ENCODE measurements around the gene GFRA4.

Gene GFRA4

GRCh38 chr20:3705491-3705969 is 42.3 kb upstream of the GFRA4 start:
- POLR2A ChIA-PET, result no interaction called here
- H3K4me1 ChIP-seq (ENCODE audit: control insufficient read depth, insufficient read depth, low read length), result no peaks in the 10 kb centered on the region
- H3K9me3 ChIP-seq (ENCODE audit: control insufficient read depth, insufficient read depth, low read depth, low read length), result no peaks in the 10 kb centered on the region
- H3K27ac ChIP-seq (ENCODE audit: extremely low read depth, low read depth, low read length), result no peak overlapping the region
- TF ChIP-seq ZNF24 (tag by site-specific recombination; IDR thresholded peaks at IDR 0.05) (no peak), GFI1B (tag by site-specific recombination; IDR thresholded peaks at IDR 0.05) (no peak), ZNF23 (tag by site-specific recombination; IDR thresholded peaks at IDR 0.05; ENCODE audit: borderline replicate concordance) (no peak), ZNF132 (tag by site-specific recombination; IDR thresholded peaks at IDR 0.05; ENCODE audit: borderline replicate concordance) (no peak), ZNF239 (tag by site-specific recombination; IDR thresholded peaks at IDR 0.05) (no peak), ZNF692 (tag by site-specific recombination; IDR thresholded peaks at IDR 0.05) (no peak), ZNF48 (tag by site-specific recombination; IDR thresholded peaks at IDR 0.05) (no peak), ZNF707 (tag by site-specific recombination; IDR thresholded peaks at IDR 0.05) (no peak), ZNF514 (tag by site-specific recombination; IDR thresholded peaks at IDR 0.05) (no peak), ZNF571 (tag by site-specific recombination; IDR thresholded peaks at IDR 0.05) (no peak), ZNF600 (tag by site-specific recombination; IDR thresholded peaks at IDR 0.05) (no peak), ZFHX2 (tag by site-specific recombination; conservative IDR thresholded peaks at IDR 0.05) (no peak), RBAK (tag by site-specific recombination; IDR thresholded peaks at IDR 0.05) (no peak), ZBTB10 (tag by site-specific recombination; IDR thresholded peaks at IDR 0.05) (no peak), ZNF513 (tag by site-specific recombination; IDR thresholded peaks at IDR 0.05) (no peak), MYNN (tag by site-specific recombination; IDR thresholded peaks at IDR 0.05; ENCODE audit: borderline replicate concordance) (no peak), ZNF248 (tag by site-specific recombination; IDR thresholded peaks at IDR 0.05) (no peak)
- no peak overlapping the region for H3K4me3 ChIP-seq (ENCODE audit: low read depth, low read length)
- H3K36me3 ChIP-seq (ENCODE audit: control insufficient read depth in 2 of 2, insufficient read depth in 1 of 2, low read length in 2 of 2), result no peaks in the 10 kb centered on the region
- CTCF ChIA-PET, result interaction anchor here (1.2 to 3.7 kb wide), 3 partner anchors 10 to 142 kb away, joined by 4 to 20 read pairs (median 4); no protein-coding TSS in a partner anchor

GRCh38 chr20:3704087-3704486 is 40.9 kb upstream of the GFRA4 start:
- POLR2A ChIA-PET, result no interaction called here
- TF ChIP-seq ZBTB10 (tag by site-specific recombination; IDR thresholded peaks at IDR 0.05) (no peak), ZNF174 (tag by site-specific recombination; IDR thresholded peaks at IDR 0.05) (no peak), ZNF239 (tag by site-specific recombination; IDR thresholded peaks at IDR 0.05) (no peak), HIC1 (tag by site-specific recombination; IDR thresholded peaks at IDR 0.05) (no peak), ZNF629 (tag by site-specific recombination; IDR thresholded peaks at IDR 0.05) (no peak), ZBTB6 (tag by site-specific recombination; IDR thresholded peaks at IDR 0.05) (no peak), ZNF677 (tag by site-specific recombination; IDR thresholded peaks at IDR 0.05) (no peak), ZNF112 (tag by site-specific recombination; IDR thresholded peaks at IDR 0.05) (no peak), ZNF76 (tag by site-specific recombination; IDR thresholded peaks at IDR 0.05; ENCODE audit: borderline replicate concordance, low read depth) (no peak)

More at GRCh38 chr20:3704087-3704486, 40.9 kb upstream of the GFRA4 start:
- Histone ChIP-seq H3K4me1 (ENCODE audit: control insufficient read depth, insufficient read depth, low read length) (no peaks in the 10 kb centered on the region), H3K4me3 (ENCODE audit: low read depth, low read length) (no peak overlapping the region), H3K9me3 (ENCODE audit: control insufficient read depth, insufficient read depth, low read depth, low read length) (no peaks in the 10 kb centered on the region), H3K36me3 (ENCODE audit: control insufficient read depth in 2 of 2, insufficient read depth in 1 of 2, low read length in 2 of 2) (no peaks in the 10 kb centered on the region), H3K27ac (ENCODE audit: extremely low read depth, low read depth, low read length) (no peak overlapping the region)
- CTCF ChIA-PET, result interaction anchor here (0.6 to 1.3 kb wide), 4 partner anchors 9 to 229 kb away, joined by 3 to 8 read pairs (median 4); partner anchors contain the start of gene SIGLEC1
